NB4 (cell line): Measurements from ENCODE around the gene CIDEA.

Experiments
- MYC ChIP-seq: IDR thresholded peaks from 2 replicates; pipeline ENCODE4 v1.6.1; 2011; ENCODE audit warnings: low read depth, low read length
- POLR2A ChIP-seq: IDR thresholded peaks from 2 replicates; pipeline ENCODE4 v1.6.1; 2011; ENCODE audit warnings: mild to moderate bottlenecking; ENCODE audit not compliant: insufficient read length; ENCODE audit errors: extremely low read depth
- TF ChIP-seq, protein P1 (sequence below): IDR thresholded peaks from one replicate; pipeline ENCODE4 v1.5.1; 2012; ENCODE audit warnings: low read depth, low read length
- TF ChIP-seq, protein P2 (sequence below): IDR thresholded peaks from 2 replicates; pipeline ENCODE4 v1.6.1; 2011; ENCODE audit warnings: low read depth, low read length

DNA sequence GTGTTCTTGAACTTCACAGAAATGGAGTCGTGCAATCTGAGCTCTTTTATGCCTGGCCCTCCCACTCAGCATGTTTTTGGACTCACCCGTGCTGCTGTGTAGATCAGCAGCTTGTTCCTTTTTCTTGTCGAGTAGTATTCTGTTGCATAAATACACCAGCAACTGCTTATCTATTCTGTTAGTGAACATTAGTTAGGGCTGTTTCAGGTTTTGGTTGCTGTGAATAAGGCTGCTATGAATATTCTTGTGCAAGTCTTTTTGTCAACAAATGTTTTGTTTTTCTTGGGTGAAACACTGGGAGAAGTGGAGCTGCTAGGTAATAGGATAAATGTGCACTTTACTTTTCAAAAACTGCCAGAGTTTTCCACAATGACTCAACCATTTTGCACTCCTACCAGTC is 15.3 kb upstream of the CIDEA start:
- TF ChIP-seq, protein P1, sequence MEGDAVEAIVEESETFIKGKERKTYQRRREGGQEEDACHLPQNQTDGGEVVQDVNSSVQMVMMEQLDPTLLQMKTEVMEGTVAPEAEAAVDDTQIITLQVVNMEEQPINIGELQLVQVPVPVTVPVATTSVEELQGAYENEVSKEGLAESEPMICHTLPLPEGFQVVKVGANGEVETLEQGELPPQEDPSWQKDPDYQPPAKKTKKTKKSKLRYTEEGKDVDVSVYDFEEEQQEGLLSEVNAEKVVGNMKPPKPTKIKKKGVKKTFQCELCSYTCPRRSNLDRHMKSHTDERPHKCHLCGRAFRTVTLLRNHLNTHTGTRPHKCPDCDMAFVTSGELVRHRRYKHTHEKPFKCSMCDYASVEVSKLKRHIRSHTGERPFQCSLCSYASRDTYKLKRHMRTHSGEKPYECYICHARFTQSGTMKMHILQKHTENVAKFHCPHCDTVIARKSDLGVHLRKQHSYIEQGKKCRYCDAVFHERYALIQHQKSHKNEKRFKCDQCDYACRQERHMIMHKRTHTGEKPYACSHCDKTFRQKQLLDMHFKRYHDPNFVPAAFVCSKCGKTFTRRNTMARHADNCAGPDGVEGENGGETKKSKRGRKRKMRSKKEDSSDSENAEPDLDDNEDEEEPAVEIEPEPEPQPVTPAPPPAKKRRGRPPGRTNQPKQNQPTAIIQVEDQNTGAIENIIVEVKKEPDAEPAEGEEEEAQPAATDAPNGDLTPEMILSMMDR, result no peak
- TF ChIP-seq POLR2A (no peak), MYC (no peak)
- TF ChIP-seq, protein P2, sequence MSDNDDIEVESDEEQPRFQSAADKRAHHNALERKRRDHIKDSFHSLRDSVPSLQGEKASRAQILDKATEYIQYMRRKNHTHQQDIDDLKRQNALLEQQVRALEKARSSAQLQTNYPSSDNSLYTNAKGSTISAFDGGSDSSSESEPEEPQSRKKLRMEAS, result no peak
